ENCODE data around the gene IL17RE.

Gene IL17RE

GRCh38 chr3:9913601-9914000, 11.0 kb downstream of the IL17RE start:
- Histone ChIP-seq H3K27me3 (no peaks in the 10 kb centered on the region), H3K9me3 (no peaks in the 10 kb centered on the region), H3K4me1 (peaks cover 5% of the 10 kb centered on the region; the same call in 1 of the 2 replicates), H3K4me3 (ENCODE audit: low read depth, low read length) (no peak overlapping the region), H3K36me3 (no peaks in the 10 kb centered on the region)
- TF ChIP-seq CTCF (IDR thresholded peaks at IDR 0.05; ENCODE audit: low read depth, low read length): no peak
- peak; percentile 15 for DNase-seq

GRCh38 chr3:9914011-9914410, 11.4 kb downstream of the IL17RE start:
- Histone ChIP-seq H3K9me3 (no peaks in the 10 kb centered on the region), H3K4me1 (peaks cover 5% of the 10 kb centered on the region; the same call in 1 of the 2 replicates), H3K36me3 (no peaks in the 10 kb centered on the region), H3K27me3 (no peaks in the 10 kb centered on the region), H3K4me3 (ENCODE audit: low read depth, low read length) (no peak overlapping the region)
- DNase-seq: no peak
- TF ChIP-seq CTCF (IDR thresholded peaks at IDR 0.05; ENCODE audit: low read depth, low read length): no peak

- TF ChIP-seq CTCF (IDR thresholded peaks at IDR 0.05; ENCODE audit: low read depth, low read length): no peak
- Histone ChIP-seq H3K27me3 (no peaks in the 10 kb centered on the region), H3K4me1 (peaks cover 5% of the 10 kb centered on the region; the same call in 1 of the 2 replicates), H3K9me3 (no peaks in the 10 kb centered on the region), H3K36me3 (no peaks in the 10 kb centered on the region), H3K4me3 (ENCODE audit: low read depth, low read length) (peak overlapping the region; percentile 33)
- peak; percentile 10 for DNase-seq
Measured at GRCh38 chr3:9914559-9915253, 12.1 kb downstream of the IL17RE start.

- H3K36me3 ChIP-seq: no peaks in the 10 kb centered on the region
- H3K4me3 ChIP-seq (ENCODE audit: low read depth, low read length): peak overlapping the region; percentile 55
- H3K27me3 ChIP-seq: no peaks in the 10 kb centered on the region
- peak; percentile 74 for DNase-seq
- peaks cover 5% of the 10 kb centered on the region; the same call in 1 of the 2 replicates for H3K4me1 ChIP-seq
- 0 out of 2 replicates have a peak, but pooled peaks have one; percentile 8 for TF ChIP-seq CTCF (IDR thresholded peaks at IDR 0.05; ENCODE audit: low read depth, low read length)
- H3K9me3 ChIP-seq: no peaks in the 10 kb centered on the region
Measured at GRCh38 chr3:9915254-9916141, 12.8 kb downstream of the IL17RE start.

- no peaks in the 10 kb centered on the region for H3K36me3 ChIP-seq
- DNase-seq: no peak
- H3K9me3 ChIP-seq: no peaks in the 10 kb centered on the region
- H3K4me3 ChIP-seq (ENCODE audit: low read depth, low read length): no peak overlapping the region
- no peaks in the 10 kb centered on the region for H3K27me3 ChIP-seq
- no peak for TF ChIP-seq CTCF (IDR thresholded peaks at IDR 0.05; ENCODE audit: low read depth, low read length)
- H3K4me1 ChIP-seq: peaks cover 5% of the 10 kb centered on the region; the same call in 1 of the 2 replicates
Measured at GRCh38 chr3:9916346-9916733, 13.7 kb downstream of the IL17RE start.
